GM19239 (cell line): ENCODE results near the gene ANXA3.
"Not testable (repeated sequence)": the region's sequence is repeated elsewhere in the genome, so short reads cannot be mapped to it uniquely, and the experiment has no call there.

ENCODE experiments used
- DNase-seq: peaks from one replicate; pipeline ENCODE4 v3.0.0; 2011; ENCODE audit warnings: low spot score; ENCODE audit not compliant: insufficient read length
- FAIRE-seq: peaks from 2 replicates; lab custom pipeline; 2011; peaks lifted over from hg19 to GRCh38; lab: Jason Lieb, UNC

Gene ANXA3

GRCh38 chr4:78551420-78552351, at the start of gene ANXA3:
TSS of gene ANXA3 (plus strand) at chr4:78551770. CDS start at chr4:78554474, 2,704 bp downstream.
- DNase-seq: peak; percentile 32
- FAIRE-seq: no peak

DNA sequence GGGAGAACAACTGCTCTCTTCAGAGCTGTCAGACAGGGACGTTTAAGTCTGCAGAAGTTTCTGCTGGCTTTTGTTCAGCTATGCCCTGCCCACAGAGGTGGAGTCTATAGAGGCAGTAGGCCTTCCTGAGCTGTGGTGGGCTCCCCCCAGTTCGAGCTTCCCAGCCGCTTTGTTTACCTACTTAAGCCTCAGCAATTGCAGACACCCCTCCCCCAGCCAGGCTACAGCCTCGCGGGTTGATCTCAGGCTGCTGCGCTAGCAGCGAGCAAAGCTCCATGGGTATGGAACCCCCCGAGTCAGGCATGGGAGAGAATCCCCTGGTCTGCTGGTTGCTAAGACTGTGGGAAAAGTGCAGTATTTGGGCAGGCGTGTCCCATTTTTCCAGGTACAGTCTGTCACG, 45.3 kb upstream of the ANXA3 start:
- not testable (repeated sequence) for FAIRE-seq

GRCh38 chr4:78509043-78509442, 42.5 kb upstream of the ANXA3 start:
- DNase-seq (no peak), FAIRE-seq (no peak)

More for the DNA sequence above, 45.3 kb upstream of the ANXA3 start:
- DNase-seq: not testable (repeated sequence)

GRCh38 chr4:78510108-78510507, 41.5 kb upstream of the ANXA3 start:
- DNase-seq (no peak), FAIRE-seq (no peak)

DNA sequence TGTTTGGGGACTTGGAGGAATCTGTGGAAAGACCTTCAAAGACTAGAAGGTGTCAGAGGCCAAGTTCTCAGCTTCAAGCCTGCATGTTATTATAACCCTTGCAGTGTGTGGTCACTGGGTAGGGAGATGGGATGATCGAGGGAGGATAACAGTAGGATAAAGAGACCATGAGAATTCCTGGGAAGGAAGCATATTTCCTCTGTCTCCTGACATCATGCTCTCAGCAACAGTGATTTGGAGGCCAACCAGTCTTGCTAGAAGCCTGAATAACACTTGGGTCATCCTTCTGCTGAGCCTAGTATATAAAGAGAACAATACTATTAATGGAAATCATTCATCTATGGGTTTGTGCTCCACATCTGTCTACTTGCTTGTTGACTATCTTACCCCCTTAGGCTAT, 40.9 kb upstream of the ANXA3 start:
- FAIRE-seq: no peak

DNA sequence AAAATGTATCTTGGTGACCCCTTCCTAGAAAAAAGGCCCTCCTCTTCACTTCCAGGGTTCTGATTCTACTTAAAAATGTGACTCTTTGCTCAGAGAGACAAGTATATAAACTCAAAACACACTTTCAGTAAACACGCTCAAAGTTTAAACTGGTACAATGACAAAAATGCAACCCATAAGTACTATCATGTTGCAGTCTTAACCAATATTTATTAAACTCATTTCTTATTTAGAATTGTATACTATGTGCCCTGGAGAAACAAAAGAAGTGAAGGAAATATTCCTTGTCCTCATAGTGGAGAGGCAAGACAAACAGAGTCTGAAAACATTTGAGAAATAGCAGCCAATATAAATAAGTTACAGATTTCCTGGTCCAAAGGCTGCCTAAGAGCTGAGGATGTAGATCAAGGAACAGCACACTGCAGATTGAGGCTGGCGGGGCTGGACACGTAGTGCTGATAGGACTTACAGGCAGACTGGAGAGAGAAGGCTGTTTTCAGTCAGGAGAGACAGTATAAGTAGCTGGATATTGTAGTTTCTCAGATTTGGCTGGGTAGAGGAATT, 39.1 kb upstream of the ANXA3 start:
- DNase-seq: no peak

More for the DNA sequence above, 40.9 kb upstream of the ANXA3 start:
- DNase-seq: no peak

DNA sequence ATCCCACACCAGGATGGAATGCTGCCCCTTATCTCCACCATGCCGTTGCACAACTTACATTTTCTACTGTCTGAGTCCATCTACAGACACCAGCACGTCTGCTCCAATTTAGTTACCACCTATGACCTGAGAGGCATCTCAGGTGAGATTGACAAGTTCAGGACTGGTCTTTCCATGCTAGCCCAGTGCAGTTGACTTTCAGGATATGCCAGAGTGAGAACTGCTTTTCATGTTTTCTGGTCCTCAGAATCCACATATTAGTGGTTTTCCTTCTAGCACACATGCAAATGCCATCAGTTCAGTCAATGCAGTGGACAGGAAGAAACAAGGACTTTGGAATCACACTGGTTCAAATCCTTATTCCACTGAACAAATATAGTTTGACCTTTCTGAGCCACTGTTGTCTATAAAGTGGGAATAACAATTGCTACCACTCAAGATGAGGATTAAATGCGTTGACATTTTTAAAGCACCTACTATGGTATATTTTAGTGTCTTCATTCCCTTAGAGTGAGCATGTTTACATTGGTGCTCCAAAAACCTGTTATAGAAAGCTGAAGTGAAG, 38.1 kb upstream of the ANXA3 start:
- DNase-seq (no peak), FAIRE-seq (no peak)

More for the DNA sequence above, 39.1 kb upstream of the ANXA3 start:
- FAIRE-seq: no peak

DNA sequence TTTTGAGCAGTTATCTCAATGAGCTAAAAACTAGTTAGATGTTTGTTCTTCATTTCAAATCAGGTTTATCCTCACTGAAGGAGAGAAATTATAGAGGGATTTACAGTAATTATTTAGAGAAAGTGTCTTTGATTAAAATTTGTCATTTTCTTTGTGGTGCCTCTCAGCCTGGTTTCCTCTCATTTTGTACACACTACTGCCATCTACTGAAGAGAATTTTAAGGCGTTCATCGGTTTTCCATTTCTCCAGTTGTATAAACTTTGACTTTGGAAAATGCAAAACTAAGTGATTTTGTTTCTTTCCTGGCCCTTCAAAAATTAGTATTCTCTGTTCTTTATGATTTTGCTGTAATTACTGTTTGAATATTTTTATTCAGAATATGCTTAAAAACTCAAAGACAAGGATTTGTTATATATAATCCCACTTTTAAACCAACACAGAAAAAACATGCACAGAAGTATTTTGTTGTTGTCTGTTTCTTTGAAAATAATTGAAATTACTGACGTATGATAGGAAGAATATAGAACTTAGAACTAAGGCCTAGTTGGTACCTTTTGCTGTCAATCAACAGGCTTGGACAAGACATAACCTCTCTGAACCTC, 34.4 kb upstream of the ANXA3 start:
- FAIRE-seq (peak; percentile 37), DNase-seq (no peak)

DNA sequence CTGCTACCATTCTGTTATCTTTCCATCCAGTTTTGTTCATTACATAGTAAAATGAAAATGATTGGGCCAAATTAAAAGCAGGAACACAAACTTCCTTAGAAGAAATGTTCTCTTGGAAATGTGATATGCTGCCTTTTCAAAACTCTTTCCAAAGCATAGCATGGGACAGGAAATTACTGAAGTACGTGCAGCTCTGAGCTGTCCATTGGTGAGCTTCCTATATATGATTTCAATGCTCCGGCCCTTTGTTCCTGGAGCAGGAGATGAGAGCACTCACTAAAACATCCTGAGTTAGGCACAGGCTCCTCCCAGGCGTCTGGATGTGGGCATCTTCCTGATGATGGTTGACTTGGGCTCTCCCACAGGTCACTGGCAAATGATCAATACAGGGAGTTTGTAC, 33.0 kb upstream of the ANXA3 start:
- DNase-seq (no peak), FAIRE-seq (no peak)

GRCh38 chr4:78519962-78520361, 31.6 kb upstream of the ANXA3 start:
- no peak for FAIRE-seq
- no peak for DNase-seq

GRCh38 chr4:78520808-78521226, 30.8 kb upstream of the ANXA3 start:
- no peak for DNase-seq
- FAIRE-seq: no peak

GRCh38 chr4:78524009-78524408, 27.6 kb upstream of the ANXA3 start:
- no peak for FAIRE-seq

DNA sequence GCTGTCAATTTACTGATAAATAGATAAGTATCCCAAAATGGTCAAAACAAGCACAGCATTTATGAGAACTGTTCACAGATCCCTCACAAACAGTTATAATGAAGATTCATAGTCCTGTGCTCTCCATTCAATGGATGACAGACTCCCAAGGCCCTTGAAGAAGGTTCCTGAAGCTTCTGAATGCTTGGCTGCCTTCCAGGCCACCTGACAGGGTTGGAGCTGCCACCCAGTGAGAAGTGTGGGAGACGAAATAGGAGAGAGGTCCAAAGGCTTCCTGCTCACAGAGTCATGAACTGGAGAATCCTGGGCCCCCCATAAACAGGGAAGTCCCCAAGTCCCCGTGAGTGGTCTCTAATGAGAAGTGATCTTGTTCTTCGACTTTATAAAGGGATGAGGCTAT, 26.0 kb upstream of the ANXA3 start:
- FAIRE-seq (no peak), DNase-seq (no peak)

More at GRCh38 chr4:78524009-78524408, 27.6 kb upstream of the ANXA3 start:
- DNase-seq: no peak

DNA sequence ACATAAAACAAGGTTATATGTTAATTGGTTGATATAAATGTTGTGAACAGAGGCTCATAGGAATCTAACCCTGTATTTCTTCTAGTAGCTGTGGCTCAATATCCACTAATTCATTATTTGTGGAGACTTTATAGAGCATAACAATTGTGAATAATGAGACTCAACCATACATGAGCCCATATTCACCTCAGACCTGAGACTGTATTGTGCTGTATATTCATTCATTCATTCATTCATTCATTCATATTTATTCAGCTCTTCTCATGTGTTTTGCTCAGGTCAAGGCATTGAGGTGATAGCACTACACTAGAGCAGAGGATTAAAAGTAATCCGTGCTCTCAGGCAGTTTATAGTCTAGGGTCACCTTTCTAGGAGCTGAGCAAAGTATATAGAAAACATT, 24.5 kb upstream of the ANXA3 start:
- DNase-seq (no peak), FAIRE-seq (no peak)

GRCh38 chr4:78527555-78527954, 24.0 kb upstream of the ANXA3 start:
- DNase-seq (no peak), FAIRE-seq (no peak)

DNA sequence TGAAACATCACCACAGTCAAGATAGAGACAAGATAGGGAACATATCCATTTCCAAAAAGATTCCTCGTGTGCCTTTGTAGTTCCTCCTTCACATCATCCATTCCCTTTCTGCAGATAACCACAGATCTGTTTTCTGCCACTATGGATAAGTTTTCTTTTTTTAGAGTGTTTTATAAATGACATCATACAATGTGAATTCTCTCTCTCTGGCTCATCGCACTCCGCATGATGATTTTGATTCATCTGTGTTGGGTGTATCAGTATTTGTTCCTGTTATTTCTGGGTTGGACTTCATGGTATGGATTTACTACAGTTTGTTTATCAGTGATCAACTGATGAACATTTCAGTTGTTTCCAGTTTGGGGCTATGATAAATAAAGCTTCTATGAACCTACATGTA, 23.2 kb upstream of the ANXA3 start:
- FAIRE-seq (no peak), DNase-seq (no peak)

DNA sequence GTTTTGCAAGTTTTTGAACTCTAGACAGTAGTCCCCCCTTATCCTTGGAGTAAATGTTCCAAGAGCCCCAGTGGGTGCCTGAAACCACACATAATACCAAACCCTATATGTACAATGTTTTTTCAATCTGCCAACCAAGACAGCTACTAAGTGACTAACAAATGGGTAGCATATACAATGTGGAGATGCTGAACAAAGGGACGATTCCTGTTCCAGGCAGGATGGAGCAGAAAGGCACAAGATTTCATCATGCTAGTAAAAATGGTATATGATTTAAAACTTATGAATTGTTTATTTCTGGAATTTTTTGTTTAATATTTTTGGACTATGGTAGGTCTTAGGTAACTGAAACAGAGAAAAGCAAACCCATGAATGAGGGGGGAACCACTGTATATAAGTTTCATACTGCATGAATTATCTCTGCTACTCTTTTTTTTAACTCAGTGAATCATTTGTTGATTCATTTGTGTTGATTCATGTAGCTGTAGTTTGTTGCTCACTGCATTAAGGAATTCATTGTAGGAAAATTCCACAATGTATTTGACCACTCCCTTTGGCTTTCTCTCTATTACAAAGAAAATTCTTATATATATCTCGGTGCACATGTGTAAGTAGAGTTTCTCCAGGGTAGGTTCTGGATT, 21.9 kb upstream of the ANXA3 start:
- DNase-seq (no peak), FAIRE-seq (no peak)

- DNase-seq (no peak), FAIRE-seq (no peak)
These were observed 19.5 kb upstream of the ANXA3 start for GRCh38 chr4:78532046-78532445.

DNA sequence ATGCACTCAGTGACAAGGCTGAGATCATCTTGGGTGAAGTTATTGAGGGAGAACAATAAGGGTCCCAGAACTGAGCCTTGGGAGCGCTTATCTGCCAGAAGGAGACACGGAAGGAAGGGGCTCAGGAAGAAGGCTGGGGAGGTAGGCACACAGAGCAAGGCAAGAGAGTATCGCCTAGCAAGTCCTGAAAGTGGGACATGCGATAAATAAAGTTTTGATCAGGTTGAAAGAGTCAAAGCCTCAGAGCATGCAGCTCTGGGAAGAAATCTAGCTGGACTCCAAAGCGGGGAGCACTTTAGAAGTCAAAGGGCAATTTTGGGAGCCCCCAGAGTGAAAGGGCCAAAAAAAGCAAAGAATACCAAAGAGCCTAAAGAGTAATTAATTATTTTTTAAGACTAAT, 17.7 kb upstream of the ANXA3 start:
- FAIRE-seq (no peak), DNase-seq (no peak)

GRCh38 chr4:78534286-78534955, 17.1 kb upstream of the ANXA3 start:
- DNase-seq: no peak
- FAIRE-seq: no peak
